IPS-18a (cell line): Measurements from ENCODE around the gene DOCK7.

ENCODE experiments used
- H3K27ac ChIP-seq: one replicate; pipeline ENCODE4 v1.5.1; 2013; ENCODE audit warnings: low read length
- H3K27me3 ChIP-seq: one replicate; pipeline ENCODE4 v1.6.1; 2013; ENCODE audit warnings: mild to moderate bottlenecking, low read length; ENCODE audit not compliant: control insufficient read depth, insufficient read depth
- H3K36me3 ChIP-seq: one replicate; pipeline ENCODE4 v1.6.1; 2013; ENCODE audit warnings: low read depth, low read length; ENCODE audit not compliant: control insufficient read depth
- H3K4me1 ChIP-seq: one replicate; pipeline ENCODE4 v1.6.1; 2013; ENCODE audit warnings: low read depth, low read length; ENCODE audit not compliant: control insufficient read depth
- H3K4me3 ChIP-seq: one replicate; pipeline ENCODE4 v1.5.1; 2013; ENCODE audit warnings: low read length
- H3K9ac ChIP-seq: one replicate; pipeline ENCODE4 v1.6.1; 2013; ENCODE audit warnings: mild to moderate bottlenecking, low read length, moderate library complexity
- H3K9me3 ChIP-seq: one replicate; pipeline ENCODE4 v1.6.1; 2013; ENCODE audit warnings: low read depth, low read length; ENCODE audit not compliant: control insufficient read depth

DOCK7 gene

DNA sequence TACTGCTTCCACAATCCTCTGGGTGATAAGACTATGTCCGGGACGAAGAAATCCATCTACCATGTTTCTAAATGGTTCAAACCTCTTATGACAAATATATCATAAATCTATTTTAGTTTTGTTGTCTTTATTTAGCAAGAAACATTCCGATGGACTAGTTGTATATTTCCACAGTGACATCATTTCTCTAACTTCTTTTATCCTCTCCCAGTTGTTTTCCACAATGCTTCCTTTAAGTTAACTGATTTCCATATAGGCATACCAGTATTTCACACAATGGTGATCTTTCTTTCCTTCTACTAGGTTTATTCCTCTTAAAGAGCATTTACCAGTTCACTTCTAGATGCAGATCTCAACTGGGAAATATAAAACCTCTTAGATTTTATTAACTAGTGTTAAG lies 206.5 kb downstream of the DOCK7 start:
- H3K4me1 ChIP-seq = peaks cover 15% of the 10 kb centered on the region
- H3K36me3 ChIP-seq = no peaks in the 10 kb centered on the region
- H3K4me3 ChIP-seq = no peak overlapping the region
- H3K9ac ChIP-seq = no peak overlapping the region
- no peak overlapping the region for H3K27ac ChIP-seq
- H3K27me3 ChIP-seq = no peaks in the 10 kb centered on the region
- no peaks in the 10 kb centered on the region for H3K9me3 ChIP-seq

DNA sequence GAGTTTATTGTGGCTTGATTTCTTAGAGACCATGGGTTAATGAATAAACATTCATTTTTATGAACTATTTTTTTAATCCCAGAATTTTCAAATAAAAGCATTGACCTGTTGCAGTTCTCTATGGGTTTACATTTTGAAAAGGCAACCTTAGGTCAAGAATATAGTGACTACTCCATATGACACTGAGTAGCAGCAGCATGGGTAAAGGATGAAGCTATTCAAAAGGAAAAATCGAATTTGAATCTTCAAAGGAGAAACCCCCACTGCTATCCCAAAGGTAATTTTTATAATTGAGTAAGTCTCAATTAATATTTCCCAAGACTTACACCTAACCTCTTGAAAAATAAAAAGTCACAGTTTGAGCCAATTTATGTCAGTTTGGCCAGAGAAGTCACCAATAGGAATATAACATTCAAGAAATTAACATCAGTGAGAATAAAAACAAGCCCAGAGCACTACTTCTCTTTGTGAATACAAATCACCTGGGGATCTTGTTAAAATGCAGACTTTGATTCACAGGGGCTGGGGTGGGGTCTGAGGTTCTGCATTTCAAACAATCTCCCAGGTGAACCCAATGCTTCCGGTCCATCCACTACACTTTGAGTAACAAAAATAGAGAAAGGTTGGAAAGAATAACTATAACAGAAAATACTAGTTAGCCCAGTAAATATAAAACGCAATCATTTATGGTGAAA lies 211.5 kb downstream of the DOCK7 start:
- Histone ChIP-seq H3K9me3 (no peaks in the 10 kb centered on the region), H3K4me3 (peak overlapping the region; percentile 22), H3K27me3 (no peaks in the 10 kb centered on the region), H3K36me3 (peaks cover 20% of the 10 kb centered on the region), H3K4me1 (peaks cover 30% of the 10 kb centered on the region), H3K9ac (no peak overlapping the region), H3K27ac (no peak overlapping the region)

DNA sequence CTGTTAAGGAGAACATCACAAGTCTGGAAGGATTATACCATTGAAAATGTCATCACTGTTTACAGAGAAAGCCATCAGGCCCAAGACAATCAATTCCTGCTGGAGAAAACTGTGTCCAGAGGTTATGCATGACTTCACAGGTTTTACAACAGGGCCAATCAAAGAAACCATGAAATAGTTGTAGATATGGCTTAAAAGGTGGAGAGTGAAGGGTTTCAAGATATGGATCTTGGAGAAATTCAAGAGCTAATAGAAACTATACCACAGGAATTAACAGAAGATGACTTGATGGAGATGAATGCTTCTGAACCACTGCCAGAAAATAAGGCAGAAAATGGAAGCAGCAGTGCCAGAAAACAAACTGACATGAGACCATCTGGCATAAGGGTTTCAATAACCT lies 221.1 kb downstream of the DOCK7 start:
- no peaks in the 10 kb centered on the region for H3K27me3 ChIP-seq
- peaks cover 3% of the 10 kb centered on the region for H3K36me3 ChIP-seq
- H3K27ac ChIP-seq = no peak overlapping the region
- H3K9me3 ChIP-seq = no peaks in the 10 kb centered on the region
- H3K4me3 ChIP-seq = no peak overlapping the region
- H3K4me1 ChIP-seq = no peaks in the 10 kb centered on the region
- no peak overlapping the region for H3K9ac ChIP-seq

DNA sequence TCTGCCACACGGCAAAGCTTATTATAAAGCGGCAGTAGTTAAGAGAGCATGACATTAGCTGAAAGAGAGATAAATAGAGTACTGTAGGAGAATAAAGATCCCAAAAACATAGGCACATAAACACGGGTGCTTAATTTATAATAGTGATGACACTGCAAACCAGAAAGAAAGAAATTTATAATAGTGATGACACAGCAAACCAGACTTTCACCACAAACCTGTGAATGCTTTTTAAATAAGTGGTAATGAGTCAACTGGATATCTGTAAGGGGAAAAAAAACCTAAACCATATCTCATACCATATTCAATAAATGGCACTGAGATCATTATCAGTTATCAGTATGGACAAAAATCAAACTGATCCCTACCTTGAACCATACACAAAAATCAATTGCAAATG lies 225.8 kb downstream of the DOCK7 start:
- no peak overlapping the region for H3K4me3 ChIP-seq
- no peak overlapping the region for H3K27ac ChIP-seq
- no peaks in the 10 kb centered on the region for H3K4me1 ChIP-seq
- H3K9me3 ChIP-seq = no peaks in the 10 kb centered on the region
- no peaks in the 10 kb centered on the region for H3K27me3 ChIP-seq
- peaks cover 2% of the 10 kb centered on the region for H3K36me3 ChIP-seq
- no peak overlapping the region for H3K9ac ChIP-seq

DNA sequence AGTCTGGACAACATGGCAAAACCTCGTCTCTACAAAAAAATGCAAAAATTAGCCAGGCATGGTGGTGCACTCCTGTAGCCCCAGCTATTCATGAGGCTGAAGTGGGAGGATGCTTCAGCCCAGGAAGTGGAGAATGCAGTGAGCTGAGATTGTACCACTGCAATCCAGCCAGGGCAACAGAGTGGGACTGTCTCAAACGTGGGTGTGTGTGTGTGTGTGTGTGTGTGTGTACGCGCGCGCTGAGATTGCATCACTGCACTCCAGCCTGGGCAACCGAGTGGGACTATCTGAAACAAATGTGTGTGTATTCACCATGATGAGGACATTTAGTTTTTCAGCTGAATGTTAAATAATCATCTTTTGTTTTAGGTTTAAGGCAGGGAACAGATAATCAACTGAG lies 230.2 kb downstream of the DOCK7 start:
- Histone ChIP-seq H3K4me3 (no peak overlapping the region), H3K4me1 (no peaks in the 10 kb centered on the region), H3K27ac (no peak overlapping the region), H3K27me3 (no peaks in the 10 kb centered on the region), H3K9me3 (no peaks in the 10 kb centered on the region), H3K36me3 (peaks cover 24% of the 10 kb centered on the region), H3K9ac (no peak overlapping the region)

DNA sequence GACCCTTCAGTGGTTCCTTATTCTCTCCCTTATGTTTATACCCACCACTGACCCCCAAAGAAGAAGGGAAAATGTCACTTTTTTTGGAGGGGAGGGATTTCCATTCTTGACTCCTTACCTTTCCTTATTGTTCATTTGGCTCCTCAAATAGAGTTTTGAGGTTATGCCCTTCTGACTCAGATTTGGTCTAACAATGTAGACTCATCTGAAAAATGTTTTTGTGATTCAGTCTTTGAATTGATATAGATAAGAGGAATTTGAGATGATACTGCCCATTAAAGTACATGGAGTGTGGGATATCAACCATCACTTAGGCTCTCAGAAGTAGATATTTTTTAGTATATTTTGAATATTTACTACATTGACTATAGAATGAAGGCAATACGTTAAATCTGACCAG lies 235.2 kb downstream of the DOCK7 start:
- H3K36me3 ChIP-seq = peaks cover 70% of the 10 kb centered on the region
- H3K9me3 ChIP-seq = no peaks in the 10 kb centered on the region
- no peaks in the 10 kb centered on the region for H3K4me1 ChIP-seq
- H3K27me3 ChIP-seq = no peaks in the 10 kb centered on the region
- no peak overlapping the region for H3K9ac ChIP-seq
- H3K27ac ChIP-seq = no peak overlapping the region
- H3K4me3 ChIP-seq = no peak overlapping the region

DNA sequence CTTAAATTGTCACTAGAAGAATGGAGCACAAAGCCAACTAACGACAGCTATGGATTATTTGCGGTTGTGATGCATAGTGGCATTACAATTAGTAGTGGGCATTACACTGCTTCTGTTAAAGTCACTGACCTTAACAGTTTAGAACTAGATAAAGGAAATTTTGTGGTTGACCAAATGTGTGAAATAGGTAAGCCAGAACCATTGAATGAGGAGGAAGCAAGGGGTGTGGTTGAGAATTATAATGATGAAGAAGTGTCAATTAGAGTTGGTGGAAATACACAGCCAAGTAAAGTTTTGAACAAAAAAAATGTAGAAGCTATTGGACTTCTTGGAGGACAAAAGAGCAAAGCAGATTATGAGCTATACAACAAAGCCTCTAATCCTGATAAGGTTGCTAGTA lies 237.9 kb downstream of the DOCK7 start:
- no peaks in the 10 kb centered on the region for H3K9me3 ChIP-seq
- no peak overlapping the region for H3K9ac ChIP-seq
- no peak overlapping the region for H3K4me3 ChIP-seq
- no peaks in the 10 kb centered on the region for H3K4me1 ChIP-seq
- H3K27me3 ChIP-seq = no peaks in the 10 kb centered on the region
- peaks cover 82% of the 10 kb centered on the region for H3K36me3 ChIP-seq
- H3K27ac ChIP-seq = no peak overlapping the region

DNA sequence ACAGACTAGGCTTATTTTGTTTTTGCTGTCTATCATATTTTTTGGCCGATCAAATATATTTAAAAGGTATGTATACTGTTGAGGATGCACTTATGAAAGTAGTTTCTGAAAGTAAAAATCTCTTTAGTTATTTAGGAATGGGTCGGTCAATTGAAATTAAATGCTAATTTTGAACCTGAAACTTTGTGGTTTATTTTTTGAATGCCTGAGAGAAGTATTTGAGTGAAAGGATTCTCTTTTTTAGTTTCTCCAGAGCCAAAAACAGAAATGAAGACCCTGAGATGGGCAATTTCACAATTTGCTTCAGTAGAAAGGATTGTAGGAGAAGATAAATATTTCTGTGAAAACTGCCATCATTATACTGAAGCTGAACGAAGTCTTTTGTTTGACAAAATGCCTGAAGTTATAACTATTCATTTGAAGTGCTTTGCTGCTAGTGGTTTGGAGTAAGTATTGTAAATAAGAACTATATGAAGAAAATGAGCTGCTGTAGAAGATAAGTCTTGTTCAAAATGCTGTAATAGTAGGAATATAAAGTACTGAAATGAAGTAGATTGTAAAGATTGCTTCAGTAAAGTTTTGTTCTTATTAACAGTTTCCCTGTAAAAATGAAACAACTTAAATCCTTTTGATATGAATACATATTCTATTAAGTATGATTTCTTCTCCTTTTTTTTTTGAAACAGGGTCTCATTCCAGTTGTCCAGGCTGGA lies 239.8 kb downstream of the DOCK7 start:
- Histone ChIP-seq H3K36me3 (peaks cover 86% of the 10 kb centered on the region), H3K4me1 (no peaks in the 10 kb centered on the region), H3K27me3 (no peaks in the 10 kb centered on the region), H3K9ac (no peak overlapping the region), H3K9me3 (no peaks in the 10 kb centered on the region), H3K4me3 (no peak overlapping the region), H3K27ac (no peak overlapping the region)

DNA sequence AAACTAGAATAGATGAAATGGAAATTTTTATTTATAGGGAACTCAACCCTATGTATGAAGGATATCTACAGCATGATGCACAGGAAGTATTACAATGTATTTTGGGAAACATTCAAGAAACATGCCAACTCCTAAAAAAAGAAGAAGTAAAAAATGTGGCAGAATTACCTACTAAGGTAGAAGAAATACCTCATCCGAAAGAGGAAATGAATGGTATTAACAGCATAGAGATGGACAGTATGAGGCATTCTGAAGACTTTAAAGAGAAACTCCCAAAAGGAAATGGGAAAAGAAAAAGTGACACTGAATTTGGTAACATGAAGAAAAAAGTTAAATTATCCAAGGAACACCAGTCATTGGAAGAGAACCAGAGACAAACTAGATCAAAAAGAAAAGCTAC lies 243.5 kb downstream of the DOCK7 start:
- H3K4me1 ChIP-seq = peaks cover 3% of the 10 kb centered on the region
- peaks cover 87% of the 10 kb centered on the region for H3K36me3 ChIP-seq
- no peak overlapping the region for H3K27ac ChIP-seq
- no peaks in the 10 kb centered on the region for H3K27me3 ChIP-seq
- H3K9ac ChIP-seq = no peak overlapping the region
- H3K9me3 ChIP-seq = no peaks in the 10 kb centered on the region
- no peak overlapping the region for H3K4me3 ChIP-seq

DNA sequence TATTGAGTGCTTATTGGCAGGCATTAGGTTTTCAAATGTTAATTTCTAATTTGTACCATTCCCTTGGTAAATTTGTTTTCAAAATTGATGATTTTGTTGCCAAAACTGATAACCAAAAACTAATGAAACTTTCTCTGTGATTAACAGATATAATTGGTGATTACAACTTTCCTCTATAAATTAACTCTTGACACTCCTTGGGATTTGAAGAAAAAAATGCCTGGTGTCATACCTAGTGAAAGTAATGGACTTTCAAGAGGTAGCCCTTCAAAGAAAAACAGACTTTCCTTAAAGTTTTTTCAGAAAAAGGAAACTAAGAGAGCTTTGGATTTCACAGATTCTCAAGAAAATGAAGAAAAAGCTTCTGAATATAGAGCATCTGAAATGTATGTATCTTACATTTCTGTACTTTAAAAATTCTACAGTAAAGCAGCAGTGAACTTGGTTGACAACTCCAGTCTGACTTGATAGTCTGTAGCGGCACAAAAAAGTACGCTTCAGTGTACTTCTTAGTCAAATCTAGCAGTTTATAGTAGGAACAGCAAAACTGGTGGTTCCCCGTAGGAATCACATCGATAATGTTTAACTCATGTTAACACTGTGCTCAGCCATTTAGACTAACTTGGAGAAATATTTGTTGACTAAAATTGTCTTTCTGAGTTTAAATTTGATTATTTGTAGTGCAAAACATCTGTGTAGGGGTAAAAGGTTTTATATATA lies 248.4 kb downstream of the DOCK7 start:
- H3K27ac ChIP-seq = no peak overlapping the region
- H3K9me3 ChIP-seq = no peaks in the 10 kb centered on the region
- no peaks in the 10 kb centered on the region for H3K27me3 ChIP-seq
- H3K36me3 ChIP-seq = peaks cover 44% of the 10 kb centered on the region
- H3K4me3 ChIP-seq = no peak overlapping the region
- peaks cover 6% of the 10 kb centered on the region for H3K4me1 ChIP-seq
- no peak overlapping the region for H3K9ac ChIP-seq

DNA sequence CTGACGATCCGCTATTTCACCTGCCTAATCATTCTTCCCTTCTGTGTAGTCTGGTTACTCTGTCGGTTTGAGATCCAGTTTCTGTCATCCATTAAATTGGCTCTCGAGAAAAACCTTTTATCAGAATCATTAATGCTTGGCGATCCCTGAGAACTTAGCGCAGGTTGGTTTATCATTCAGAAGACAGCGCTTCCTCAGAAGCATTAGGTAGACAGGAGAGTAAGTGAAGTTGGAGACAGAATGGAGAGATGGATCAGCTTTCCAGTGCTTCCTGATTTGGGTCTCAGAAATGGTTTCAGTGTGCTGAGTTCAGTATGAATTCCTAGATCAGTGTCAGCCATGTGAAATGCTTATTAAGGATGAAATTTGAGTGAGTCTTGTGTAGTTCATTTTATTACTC lies 250.0 kb downstream of the DOCK7 start:
- no peaks in the 10 kb centered on the region for H3K27me3 ChIP-seq
- H3K9ac ChIP-seq = peak overlapping the region; percentile 75
- peaks cover 29% of the 10 kb centered on the region for H3K36me3 ChIP-seq
- H3K9me3 ChIP-seq = no peaks in the 10 kb centered on the region
- no peak overlapping the region for H3K27ac ChIP-seq
- peaks cover 6% of the 10 kb centered on the region for H3K4me1 ChIP-seq
- H3K4me3 ChIP-seq = peak overlapping the region; percentile 90
